GM19467 (cell line): ENCODE results near the gene CADM2.

Source experiments
- ATAC-seq: cut with Tn5 transposase; IDR thresholded peaks from one replicate; pipeline ENCODE4 v1.9.1; 2021; ENCODE audit warnings: mild to moderate bottlenecking, moderate library complexity; ENCODE audit not compliant: unreplicated experiment

CADM2 gene

GRCh38 chr3:84983490-84983889 is 24.7 kb downstream of the CADM2 start:
- no peak for ATAC-seq

GRCh38 chr3:84984429-84984828 is 25.6 kb downstream of the CADM2 start:
- no peak for ATAC-seq

GRCh38 chr3:84985795-84986194 is 27.0 kb downstream of the CADM2 start:
- ATAC-seq, result no peak

- ATAC-seq, result no peak
These were observed 29.1 kb downstream of the CADM2 start for GRCh38 chr3:84987706-84988504.

GRCh38 chr3:84989102-84989501 is 30.3 kb downstream of the CADM2 start:
- ATAC-seq, result no peak

- ATAC-seq, result no peak
These were observed 32.7 kb downstream of the CADM2 start for GRCh38 chr3:84991422-84991900.

- no peak for ATAC-seq
These were observed 35.2 kb downstream of the CADM2 start for GRCh38 chr3:84993956-84994355.

- ATAC-seq, result no peak
These were observed 39.8 kb downstream of the CADM2 start for GRCh38 chr3:84998545-84998944.

GRCh38 chr3:85003479-85003878 is 44.7 kb downstream of the CADM2 start:
- no peak for ATAC-seq

- no peak for ATAC-seq
These were observed 45.4 kb downstream of the CADM2 start for GRCh38 chr3:85004147-85004546.

GRCh38 chr3:85005946-85006345 is 47.2 kb downstream of the CADM2 start:
- ATAC-seq, result no peak

- ATAC-seq, result no peak
These were observed 48.7 kb downstream of the CADM2 start for GRCh38 chr3:85007195-85008094.

GRCh38 chr3:85020828-85021227 is 62.0 kb downstream of the CADM2 start:
- no peak for ATAC-seq

GRCh38 chr3:85030052-85030451 is 71.3 kb downstream of the CADM2 start:
- no peak for ATAC-seq

- ATAC-seq, result no peak
These were observed 78.4 kb downstream of the CADM2 start for GRCh38 chr3:85037203-85037602.

- no peak for ATAC-seq
These were observed 82.2 kb downstream of the CADM2 start for GRCh38 chr3:85041001-85041400.

GRCh38 chr3:85041562-85042055 is 82.8 kb downstream of the CADM2 start:
- no peak for ATAC-seq

GRCh38 chr3:85050821-85051220 is 92.0 kb downstream of the CADM2 start:
- ATAC-seq, result no peak

GRCh38 chr3:85051786-85052185 is 93.0 kb downstream of the CADM2 start:
- ATAC-seq, result no peak

- ATAC-seq, result no peak
These were observed 94.8 kb downstream of the CADM2 start for GRCh38 chr3:85053626-85054025.

- ATAC-seq, result no peak
These were observed 95.8 kb downstream of the CADM2 start for GRCh38 chr3:85054579-85054978.

GRCh38 chr3:85068911-85069310 is 110.1 kb downstream of the CADM2 start:
- ATAC-seq, result no peak
